GM21619 (cell line): Measurements from ENCODE around the gene RAG1.
A peak's percentile ranks its signal among the peaks of the same experiment; 100 is the strongest.

Source experiments
- ATAC-seq: cut with Tn5 transposase; IDR thresholded peaks from one replicate; pipeline ENCODE4 v1.9.1; 2021; ENCODE audit not compliant: unreplicated experiment

Gene RAG1

DNA sequence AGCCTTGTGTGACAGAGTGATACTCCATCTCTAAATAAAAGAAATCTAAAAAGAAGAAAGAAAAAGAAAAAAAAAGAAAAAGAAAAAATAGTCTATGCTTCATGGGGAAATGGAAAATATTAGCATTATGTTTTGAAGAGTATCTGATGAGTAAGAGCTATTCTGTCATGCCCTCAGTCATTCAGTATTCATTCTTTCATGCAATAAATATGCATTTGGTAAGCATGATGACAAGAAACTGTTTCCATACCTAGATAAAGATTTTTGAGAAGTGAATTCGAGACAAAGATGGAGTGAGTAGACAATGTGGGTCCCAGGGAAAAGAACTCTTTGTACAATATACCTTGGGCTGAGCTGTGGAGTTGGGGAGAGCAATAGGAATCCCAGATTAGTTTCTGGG, 20.3 kb downstream of the RAG1 start:
- no peak for ATAC-seq

DNA sequence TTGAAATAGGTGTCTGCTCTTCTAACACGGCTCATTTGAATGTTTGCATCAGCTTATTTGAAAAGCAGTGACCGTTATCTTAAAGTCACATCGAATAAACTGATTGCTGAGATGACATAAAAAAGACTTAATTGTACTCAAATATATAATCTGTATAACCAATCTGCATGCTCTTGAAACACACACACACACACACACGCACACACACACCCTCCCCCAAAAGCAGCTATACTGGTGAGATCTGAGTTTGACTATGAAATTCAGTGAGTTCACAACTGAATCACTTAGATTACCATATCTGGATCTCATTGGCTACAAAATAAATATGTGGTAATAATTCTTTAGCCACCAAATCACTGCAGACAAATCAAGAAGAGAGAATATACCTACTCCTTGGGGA, 22.7 kb downstream of the RAG1 start:
- ATAC-seq, result no peak

DNA sequence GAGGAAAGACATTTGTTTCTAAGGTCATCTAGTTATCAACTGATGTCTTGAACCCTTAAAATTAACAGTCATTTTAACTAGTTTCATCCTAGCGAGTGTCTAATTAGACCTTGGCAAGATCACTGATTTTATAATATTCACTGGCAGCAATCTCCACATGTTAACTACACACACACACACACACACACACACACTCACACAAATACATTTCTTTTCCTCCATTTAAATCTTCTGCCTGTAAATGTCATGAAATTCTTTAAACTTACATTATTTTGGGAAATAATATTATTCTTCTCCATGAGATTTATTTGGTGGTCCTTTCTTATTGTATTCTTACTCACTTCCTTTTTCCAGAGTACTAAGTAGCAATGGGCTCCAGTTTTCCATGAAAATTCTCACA, 23.6 kb downstream of the RAG1 start:
- ATAC-seq, result no peak

DNA sequence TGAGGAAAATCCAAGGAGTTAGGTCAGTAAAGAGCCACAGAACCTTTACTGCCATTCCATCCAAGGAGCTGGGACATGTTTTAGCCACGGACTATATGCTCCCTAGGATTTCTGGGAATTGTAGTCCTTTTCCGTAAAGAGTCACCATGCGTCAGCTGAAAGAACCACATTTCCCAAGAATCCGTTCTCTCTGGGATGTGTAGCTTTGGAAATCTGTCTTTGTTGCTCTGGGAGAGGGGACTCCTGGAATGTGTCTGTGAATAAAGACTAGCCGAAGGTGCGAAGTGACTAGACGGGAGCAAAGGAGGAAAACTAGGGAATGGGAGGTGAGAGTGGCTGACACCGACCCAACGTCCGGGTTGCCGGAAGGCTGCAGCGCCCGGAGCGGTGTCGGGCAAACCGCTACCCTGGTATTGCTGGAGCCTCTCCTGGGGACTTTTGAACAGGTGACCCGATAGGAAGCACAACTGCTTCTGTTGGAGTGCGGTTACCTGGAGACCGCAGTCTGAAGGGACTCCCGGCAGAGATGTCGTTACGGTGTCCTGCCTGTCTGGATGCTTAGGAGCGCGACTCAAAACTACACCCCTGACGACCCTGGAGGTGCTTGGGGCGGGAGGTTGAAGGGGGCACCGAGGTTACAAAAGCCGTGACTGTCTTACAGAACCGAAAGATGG, 26.6 kb downstream of the RAG1 start, which contains the start of gene IFTAP:
Gene IFTAP, plus strand, starts transcription at position 187 of the 674 bp plus-strand sequence. CDS start 15,602 bp downstream, outside the sequence.
- ATAC-seq, result peak; percentile 81

DNA sequence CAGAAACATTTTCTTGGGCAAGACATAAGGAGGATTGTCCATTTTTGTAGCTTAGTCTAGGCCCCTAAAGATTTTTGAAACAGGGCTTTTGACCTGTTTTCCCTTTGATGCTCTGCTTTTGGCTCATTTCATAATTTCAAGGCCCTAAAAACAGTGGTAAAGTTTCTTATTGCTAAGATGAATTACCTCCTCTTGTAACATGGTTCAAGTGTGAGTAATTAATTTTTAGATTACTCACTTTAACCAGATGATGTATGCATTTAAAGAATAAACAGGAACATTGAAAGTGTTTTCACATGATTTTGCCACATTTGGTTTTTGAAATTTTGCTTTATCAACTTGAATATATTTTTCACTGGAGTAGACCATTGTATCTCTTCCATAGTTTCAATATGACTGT, 29.1 kb downstream of the RAG1 start:
- no peak for ATAC-seq

DNA sequence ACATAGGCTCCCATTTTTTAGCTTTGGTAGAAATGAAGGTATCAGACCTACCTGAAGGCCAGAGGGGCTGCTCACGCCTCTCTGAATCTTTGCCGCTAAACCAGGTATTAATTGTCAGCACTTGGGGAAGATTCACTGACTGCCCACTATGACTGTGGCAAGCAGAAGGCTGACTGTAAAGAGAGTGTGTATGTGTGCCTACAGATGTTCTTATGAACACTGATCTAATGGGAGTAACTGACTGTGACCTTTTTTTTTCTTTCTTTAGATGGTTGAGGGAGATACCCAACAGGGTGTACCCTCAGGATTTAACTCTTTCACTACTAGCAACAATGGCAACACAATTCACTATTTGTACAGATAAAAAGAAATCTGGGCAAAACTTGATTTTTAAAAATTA, 30.2 kb downstream of the RAG1 start, which contains the start of gene RAG2:
Gene RAG2, minus strand, starts transcription at position 186 of the 400 bp plus-strand sequence. CDS start 4,068 bp downstream, outside the sequence.
- ATAC-seq, result no peak

DNA sequence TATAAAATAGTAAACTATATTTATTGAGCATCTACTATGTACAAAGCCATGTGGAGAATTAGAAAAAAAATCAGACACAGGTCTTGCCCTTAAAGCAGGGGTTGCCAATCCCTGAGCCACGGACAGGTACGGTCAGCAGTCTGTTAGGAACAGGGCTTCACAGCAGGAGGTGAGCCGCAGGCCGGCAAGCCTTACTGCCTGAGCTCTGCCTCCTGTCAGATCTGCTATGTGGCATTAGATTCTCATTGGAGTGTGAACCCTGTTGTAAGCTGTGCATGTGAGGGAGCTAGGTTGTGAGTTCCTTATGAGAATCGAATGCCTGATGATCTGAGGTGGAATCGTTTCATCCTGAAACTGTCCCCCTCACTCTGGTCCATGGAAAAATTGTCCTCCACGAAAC, 32.4 kb downstream of the RAG1 start:
- ATAC-seq, result no peak

DNA sequence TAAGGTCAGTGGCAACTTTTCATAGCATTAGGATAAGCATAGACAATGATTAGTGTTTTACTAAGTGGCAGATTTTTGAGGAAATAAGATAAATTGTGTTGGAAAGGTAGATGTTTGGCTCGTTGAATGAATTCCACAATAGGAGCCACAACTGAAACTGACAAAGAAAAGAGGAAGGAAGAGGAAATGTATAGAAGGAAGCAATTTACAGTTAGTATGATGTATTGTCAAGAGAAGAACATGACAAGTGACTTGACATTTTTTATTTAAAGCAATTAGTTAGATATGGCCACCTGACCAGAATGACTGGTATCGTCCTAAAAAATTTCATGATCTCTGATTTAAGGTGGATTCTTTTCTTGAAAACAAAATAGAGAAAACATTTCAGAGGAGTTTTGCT, 33.3 kb downstream of the RAG1 start:
- ATAC-seq, result no peak

DNA sequence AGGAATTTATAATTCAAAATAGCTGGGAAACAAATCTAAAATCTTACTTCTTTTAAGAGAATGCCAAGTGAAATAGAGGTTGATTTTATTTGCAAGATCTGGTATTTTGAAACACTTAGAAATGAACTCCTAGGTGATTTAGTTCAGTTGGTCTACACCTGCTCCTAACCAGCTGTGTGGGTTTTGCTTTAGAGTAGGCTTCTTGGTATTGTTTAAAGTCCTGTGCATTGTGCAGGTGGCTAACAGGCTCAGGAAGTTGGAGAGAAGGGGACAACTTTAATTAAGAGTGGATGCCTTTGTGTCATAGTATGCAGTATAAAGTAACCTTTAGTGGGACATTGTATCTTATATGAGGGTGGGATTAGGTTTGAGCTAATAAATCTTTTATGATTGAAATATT, 34.3 kb downstream of the RAG1 start:
- ATAC-seq, result no peak

DNA sequence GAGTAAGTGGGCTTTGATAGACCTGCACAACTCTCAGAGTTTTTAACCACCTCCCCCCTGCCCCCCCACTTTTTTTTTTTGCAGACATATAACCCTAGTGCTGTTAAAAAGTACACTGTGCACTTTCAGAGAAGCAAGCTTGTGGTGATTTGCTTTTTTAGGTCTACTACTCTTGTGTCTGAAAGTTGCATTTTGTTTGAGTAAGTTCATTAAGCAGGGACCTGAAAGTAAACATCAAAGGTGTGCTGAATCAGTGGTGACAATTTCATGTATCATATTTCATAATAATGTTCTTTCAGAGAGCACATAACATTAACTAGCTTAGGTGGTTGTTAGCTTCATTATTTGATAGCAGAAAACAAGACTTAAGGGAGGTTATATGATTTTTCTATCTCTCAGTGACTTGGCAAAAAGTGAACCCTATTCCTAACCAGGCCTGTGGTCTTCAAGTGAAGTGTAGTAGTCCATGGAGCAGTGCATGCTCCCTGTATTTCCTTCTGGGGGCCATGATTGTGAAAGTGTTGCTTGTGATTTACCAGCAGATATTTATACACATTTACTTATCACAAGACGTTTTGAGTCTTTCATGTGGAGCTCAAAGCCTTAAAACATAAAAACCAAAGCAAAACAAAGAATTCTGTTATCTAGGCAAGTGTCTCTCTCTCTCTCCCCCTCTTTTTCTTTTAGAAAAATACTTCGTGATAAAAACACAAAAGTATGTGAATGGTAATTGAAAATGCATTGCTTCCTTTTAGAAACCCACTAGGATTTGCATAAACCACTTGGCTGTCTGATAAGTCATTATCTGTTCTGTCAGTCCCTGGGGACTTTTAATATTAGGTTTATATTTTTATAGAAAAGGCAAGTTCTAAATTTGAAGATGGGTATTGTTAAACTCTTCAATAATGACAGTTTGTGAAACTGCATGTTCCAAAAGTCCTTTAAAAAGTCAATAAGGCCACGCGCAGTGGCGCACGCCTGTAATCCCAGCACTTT, 37.7 kb downstream of the RAG1 start:
- peak; percentile 72 for ATAC-seq

DNA sequence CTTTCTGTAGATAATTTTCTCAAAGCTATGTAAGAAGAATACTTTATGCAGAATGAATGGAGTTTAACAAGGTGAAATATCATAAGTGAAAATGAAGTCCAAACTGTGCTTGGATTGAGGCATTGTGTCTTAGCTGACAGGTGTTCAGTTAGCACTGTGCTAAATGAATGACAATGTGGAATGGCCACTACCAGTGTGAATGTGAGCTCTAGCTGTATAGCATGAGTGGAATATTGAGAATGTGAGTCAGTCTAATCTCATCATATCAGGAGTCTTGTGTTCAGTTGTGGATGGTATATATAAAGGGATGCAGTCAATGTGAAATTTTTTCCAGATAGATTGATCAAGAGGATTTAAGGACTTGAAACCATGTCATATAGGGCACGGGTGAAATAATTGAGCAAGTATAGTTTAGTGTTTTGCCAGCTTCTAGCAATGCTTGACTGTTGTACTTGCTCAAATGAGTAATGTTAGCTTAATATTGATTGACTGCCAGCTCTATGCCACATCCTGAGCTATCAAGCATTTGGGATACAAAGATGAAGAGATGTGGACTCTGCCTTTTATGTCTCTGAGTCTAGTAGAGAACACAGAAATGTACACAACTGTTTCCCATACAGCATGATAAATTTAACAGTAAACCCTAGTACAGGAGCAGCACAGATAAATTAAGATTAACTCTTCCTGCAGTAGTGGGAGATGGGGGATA, 40.8 kb downstream of the RAG1 start:
- no peak for ATAC-seq

DNA sequence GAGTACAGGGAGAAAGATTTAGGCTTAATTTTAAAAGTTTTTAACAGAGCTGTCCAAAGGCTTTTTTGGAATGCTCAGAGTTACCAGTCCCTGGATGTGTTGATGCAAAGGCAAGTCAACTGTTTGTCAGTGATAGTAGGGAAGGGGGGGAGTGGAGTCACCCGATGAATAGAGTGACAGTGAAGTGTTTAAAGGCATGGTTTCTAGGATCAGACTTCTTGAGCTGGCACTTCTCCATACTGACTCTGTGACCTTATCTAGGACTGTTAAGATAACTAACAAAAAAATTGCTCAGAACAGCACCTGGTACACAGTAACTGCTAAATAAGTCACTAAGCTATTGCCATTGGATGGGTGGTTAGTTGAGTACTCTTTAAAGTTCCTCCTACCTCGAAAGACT, 41.6 kb downstream of the RAG1 start:
- ATAC-seq, result no peak

DNA sequence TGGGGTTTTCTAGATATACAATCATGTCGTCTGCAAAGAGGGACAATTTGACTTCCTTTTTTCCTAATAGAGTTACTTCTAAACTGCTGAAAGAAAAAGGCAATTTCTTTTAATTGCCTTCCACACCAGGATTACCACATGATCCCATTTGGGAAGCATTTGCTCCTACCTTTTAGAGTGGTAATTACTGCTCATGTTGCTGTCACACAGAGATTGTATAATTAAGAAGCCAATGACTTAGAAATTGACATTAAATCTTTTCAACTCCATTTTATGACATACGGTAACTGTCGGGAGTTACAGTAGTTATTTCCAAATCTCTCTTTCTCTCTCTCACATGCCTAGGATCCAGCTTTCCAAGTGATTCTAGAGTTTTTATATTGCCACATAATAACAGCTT, 48.0 kb downstream of the RAG1 start:
- no peak for ATAC-seq

DNA sequence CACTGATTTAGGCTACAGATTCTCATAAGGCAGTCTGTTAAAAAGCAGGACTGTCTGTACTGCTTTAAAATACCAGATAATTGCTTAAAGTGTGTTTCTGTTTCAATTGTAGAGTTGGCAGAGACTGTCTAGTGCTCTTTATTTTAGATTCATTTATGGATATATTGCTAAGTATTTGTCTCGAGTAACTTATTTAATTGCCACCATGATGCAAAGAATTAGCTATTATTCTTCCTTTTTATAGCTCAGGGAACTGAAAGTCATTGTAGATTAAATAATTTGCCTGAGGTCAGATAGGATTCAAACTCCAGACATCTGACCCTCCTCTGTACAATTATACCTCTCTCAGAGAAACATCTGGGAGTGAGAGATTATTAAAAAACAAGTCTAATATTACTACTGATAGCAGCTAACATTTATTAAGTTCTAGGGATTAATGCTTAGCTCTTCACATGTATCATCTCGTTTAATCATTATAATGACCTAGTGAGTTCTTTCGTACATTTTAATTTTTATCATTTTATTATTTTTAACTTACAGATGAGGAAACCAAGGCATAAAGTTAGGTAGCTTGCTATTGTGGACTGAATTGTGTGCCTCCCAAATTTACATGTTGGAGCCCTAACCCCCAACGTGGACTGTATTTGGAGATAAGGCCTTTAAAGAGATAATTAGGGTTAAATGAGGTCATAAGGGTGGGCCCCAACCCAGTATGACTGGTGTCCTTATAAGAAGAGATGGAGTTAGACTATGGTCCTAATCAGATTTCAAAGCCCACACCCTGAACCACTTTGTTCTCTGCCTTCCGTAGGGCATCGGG, 49.9 kb downstream of the RAG1 start:
- no peak for ATAC-seq

DNA sequence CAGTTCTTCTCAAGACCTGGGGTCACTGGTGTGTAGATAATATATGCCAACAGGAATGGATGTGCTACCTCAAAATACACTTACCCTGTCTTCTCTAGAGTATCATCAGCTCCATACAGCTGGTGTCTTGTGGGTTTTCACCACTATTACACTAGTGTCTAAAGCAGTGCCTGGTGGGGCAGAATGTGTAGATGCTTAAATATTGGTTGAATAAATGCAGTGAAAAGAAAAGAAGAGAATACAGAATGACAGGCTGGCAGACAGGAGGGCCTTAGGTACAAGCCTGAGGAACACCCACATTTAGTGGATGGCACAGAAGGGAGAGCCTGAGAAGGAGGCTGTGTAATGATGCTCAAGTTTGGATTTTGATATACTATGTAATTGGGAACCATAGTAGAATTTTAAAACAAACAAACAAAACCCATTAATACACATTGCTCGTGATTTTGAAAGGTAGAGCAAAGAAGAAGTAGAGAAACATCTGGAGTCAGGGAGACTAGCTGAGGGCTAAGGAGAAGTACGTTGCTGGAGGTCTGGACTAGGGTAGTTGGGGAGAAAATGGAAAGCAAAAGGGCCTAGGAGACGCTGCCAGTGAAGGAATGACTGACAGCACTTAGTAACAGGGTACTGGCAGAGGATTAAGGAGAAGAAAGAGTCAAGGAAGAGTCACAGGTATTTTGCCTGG, 50.7 kb downstream of the RAG1 start:
- ATAC-seq, result no peak

DNA sequence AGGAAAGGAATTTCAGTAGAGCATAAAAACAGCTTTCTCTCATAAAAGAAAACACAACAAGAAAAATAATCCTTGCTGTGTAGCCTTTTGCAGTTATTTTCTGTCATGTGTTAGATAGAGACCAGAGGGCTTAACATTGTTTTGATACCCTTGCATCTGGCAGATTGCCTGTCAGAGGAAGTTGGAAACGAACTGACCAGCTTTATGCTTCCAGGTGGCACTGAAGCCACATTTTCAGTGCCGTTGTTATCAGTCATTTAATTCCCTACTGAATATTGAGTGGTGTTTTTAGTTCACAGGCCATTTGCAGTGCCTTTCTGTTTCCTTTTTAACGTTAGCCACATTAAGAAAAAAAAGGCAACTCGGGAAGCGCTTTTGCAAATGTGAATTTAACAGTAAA, 51.7 kb downstream of the RAG1 start:
- ATAC-seq, result no peak

DNA sequence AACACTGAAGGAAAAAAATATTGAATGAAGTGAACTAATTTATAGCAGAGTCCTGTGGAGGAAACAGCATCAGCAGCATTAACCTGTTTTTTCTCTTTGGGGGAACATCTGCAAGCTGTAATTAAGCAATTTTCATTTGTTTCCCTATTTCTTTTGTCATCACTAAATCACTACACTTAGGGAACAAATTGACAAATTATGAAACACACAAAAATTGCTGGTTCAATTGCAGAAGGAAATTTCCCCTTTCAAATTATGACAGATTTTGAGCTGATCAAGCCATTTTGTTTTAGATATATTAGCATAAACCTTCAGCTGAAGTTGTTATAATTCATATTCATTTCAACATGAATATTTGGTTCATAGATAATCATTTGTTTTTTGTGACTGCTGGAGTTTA, 52.4 kb downstream of the RAG1 start:
- ATAC-seq, result no peak

DNA sequence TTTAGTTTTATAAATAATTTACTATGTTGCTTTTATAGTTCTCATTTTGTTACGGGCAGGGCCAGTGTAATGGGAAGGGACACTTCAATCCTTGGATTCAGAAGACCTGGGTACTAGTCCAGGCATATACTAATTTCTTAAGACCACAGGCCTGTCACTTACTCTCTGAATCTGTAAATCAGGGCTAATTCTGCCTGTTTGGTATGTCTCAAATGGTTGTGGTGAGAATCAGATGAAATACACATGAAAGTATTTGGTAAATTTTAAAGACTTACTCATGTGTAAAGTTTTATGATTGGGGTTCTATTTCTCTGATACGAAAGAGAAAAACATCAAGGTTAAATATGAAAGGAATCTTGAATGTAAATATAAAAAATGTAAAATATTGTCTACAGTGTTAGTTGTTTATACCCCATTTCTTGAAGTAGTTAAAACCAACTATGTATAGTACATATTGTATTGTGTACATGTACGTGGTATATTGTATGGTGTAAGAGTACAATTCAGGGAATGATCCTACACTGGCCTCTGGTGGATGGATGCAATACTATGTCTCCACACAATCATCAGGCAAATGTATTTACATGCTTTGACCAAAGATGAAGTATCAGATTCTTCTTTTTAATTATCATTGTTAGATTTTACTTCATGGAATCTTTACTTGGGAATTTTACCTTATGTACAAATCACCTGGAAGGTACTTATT, 54.8 kb downstream of the RAG1 start:
- peak; percentile 60 for ATAC-seq

DNA sequence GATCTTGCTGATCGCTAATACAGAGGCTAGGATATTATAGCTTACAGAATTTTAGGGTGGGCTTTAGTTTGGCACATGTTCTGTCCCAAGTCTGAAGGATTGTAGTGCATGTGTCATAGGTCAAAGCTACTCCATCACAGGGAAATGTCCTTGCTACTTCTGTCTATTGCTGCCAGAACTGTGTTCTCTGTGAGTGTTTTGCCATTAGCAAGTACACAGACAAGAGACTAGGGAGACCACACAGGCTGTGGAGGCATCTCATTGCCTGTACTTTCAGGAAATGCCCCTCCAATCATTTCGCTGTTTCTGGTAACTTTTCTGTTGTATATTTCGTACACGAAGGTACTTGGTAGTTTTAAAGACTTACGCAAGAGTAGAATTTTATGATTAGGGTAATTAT, 55.7 kb downstream of the RAG1 start:
- no peak for ATAC-seq
